ENCODE results near the gene RBM11. TPM values are rescaled to one million over a fixed set of nuclear protein-coding genes. Genes with fewer than 3 reads are reported as not detected.
"Not testable (repeated sequence)": the region's sequence is repeated elsewhere in the genome, so short reads cannot be mapped to it uniquely, and the experiment has no call there.

The RBM11 gene
- total RNA-seq = 1 to 10 TPM; 1.2 to 5.4 (median 1.7) TPM

GRCh38 chr21:14215971-14216641 is at the start of gene RBM11:
Gene RBM11, plus strand, starts transcription at chr21:14216157. Its CDS starts 30 bp downstream, at chr21:14216187.
- peak; percentile 87 to 94 for DNase-seq
- Histone ChIP-seq H3K9me3 (no peaks in the 10 kb centered on the region), H3K36me3 (no peaks in the 10 kb centered on the region), H3K4me3 (peak within 1 kb of the TSS; percentile 2 to 75 (median 66)), H3K4me1 (peaks cover 0 to 9% (median 0%) of the 10 kb centered on the region in 4 donors), H3K27ac (peak within 1 kb of the TSS in 3 of 4 donors; percentile 31 to 60 (median 35)), H3K27me3 (no peaks in the 10 kb centered on the region)
- ATAC-seq (ENCODE audit: low FRiP score in 2 of 2) = peak; percentile 97 to 98
- 2 to 10% methylated on average over 4 to 52 of the region's 55 CpGs for WGBS, 2 donors
- TF ChIP-seq EP300 (IDR thresholded peaks at IDR 0.05) (no peak), POLR2A (IDR thresholded peaks at IDR 0.05) (peak in 1 of 4 donors; percentile 31), CTCF (IDR thresholded peaks at IDR 0.05) (no peak)

GRCh38 chr21:14166463-14167223 is 49.3 kb upstream of the RBM11 start:
- H3K27ac ChIP-seq; H3K27me3 ChIP-seq; DNase-seq; H3K4me1 ChIP-seq; H3K4me3 ChIP-seq; H3K36me3 ChIP-seq; ATAC-seq (ENCODE audit: low FRiP score in 2 of 2); H3K9me3 ChIP-seq: not testable (repeated sequence)
- whole genome bisulfite sequencing, 2 donors = 84 to 90% methylated on average over 15 to 16 of the region's 16 CpGs

- Histone ChIP-seq H3K4me1 (no peaks in the 10 kb centered on the region), H3K27me3 (no peaks in the 10 kb centered on the region), H3K9me3 (no peaks in the 10 kb centered on the region), H3K27ac (no peak overlapping the region), H3K36me3 (no peaks in the 10 kb centered on the region), H3K4me3 (no peak overlapping the region)
- DNase-seq (no peak), ATAC-seq (ENCODE audit: low FRiP score in 2 of 2) (no peak)
- TF ChIP-seq EP300 (IDR thresholded peaks at IDR 0.05) (no peak), CTCF (IDR thresholded peaks at IDR 0.05) (no peak), POLR2AphosphoS5 (IDR thresholded peaks at IDR 0.05) (no peak), POLR2A (IDR thresholded peaks at IDR 0.05) (no peak)
Observed at GRCh38 chr21:14206222-14206621, 9.7 kb upstream of the RBM11 start.

GRCh38 chr21:14210738-14211137 is 5.2 kb upstream of the RBM11 start, which contains the start of gene LIPI:
Gene LIPI, minus strand, starts transcription at chr21:14210955. Its CDS starts 110 bp downstream, at chr21:14210845.
- no peaks in the 10 kb centered on the region for H3K27me3 ChIP-seq
- no peak within 1 kb of the TSS for H3K27ac ChIP-seq
- H3K4me1 ChIP-seq = peaks cover 0 to 2% (median 0%) of the 10 kb centered on the region in 4 donors
- 28 to 82% methylated on average over 1 of the region's 1 CpG for WGBS, 2 donors
- DNase-seq (no peak), ATAC-seq (ENCODE audit: low FRiP score in 2 of 2) (no peak)
- no peaks in the 10 kb centered on the region for H3K36me3 ChIP-seq
- no peaks in the 10 kb centered on the region for H3K9me3 ChIP-seq
- TF ChIP-seq CTCF (IDR thresholded peaks at IDR 0.05) = no peak
- TF ChIP-seq POLR2AphosphoS5 (IDR thresholded peaks at IDR 0.05) = no peak
- no peak for TF ChIP-seq EP300 (IDR thresholded peaks at IDR 0.05)
- no peak for TF ChIP-seq POLR2A (IDR thresholded peaks at IDR 0.05)
- no peak within 1 kb of the TSS for H3K4me3 ChIP-seq

GRCh38 chr21:14213164-14213563 is 2.8 kb upstream of the RBM11 start:
- ATAC-seq (ENCODE audit: low FRiP score in 2 of 2) (no peak), DNase-seq (no peak)
- TF ChIP-seq CTCF (IDR thresholded peaks at IDR 0.05) = no peak
- TF ChIP-seq POLR2AphosphoS5 (IDR thresholded peaks at IDR 0.05) = no peak
- no peak for TF ChIP-seq POLR2A (IDR thresholded peaks at IDR 0.05)
- no peak for TF ChIP-seq EP300 (IDR thresholded peaks at IDR 0.05)
- no peak overlapping the region for H3K27ac ChIP-seq
- H3K9me3 ChIP-seq = no peaks in the 10 kb centered on the region
- no peaks in the 10 kb centered on the region for H3K27me3 ChIP-seq
- H3K4me1 ChIP-seq = peaks cover 0 to 9% (median 0%) of the 10 kb centered on the region in 4 donors
- H3K4me3 ChIP-seq = no peak overlapping the region
- no peaks in the 10 kb centered on the region for H3K36me3 ChIP-seq

All from upper lobe of left lung (tissue), 6 donors.